C4-2B (cell line): ENCODE results near the gene TMEM116.

Experiments
- H3K27ac ChIP-seq: fragments of 450-650 bp; 2 replicates; pipeline ENCODE4 v1.5.1; 2017
- CTCF ChIP-seq: fragments of 450-650 bp; conservative IDR thresholded peaks from 2 replicates; pipeline ENCODE4 v1.5.1; 2017; ENCODE audit warnings: mild to moderate bottlenecking
- ZFX ChIP-seq: fragments of 450-650 bp; IDR thresholded peaks from 2 replicates; pipeline ENCODE4 v1.6.1; 2017

Gene TMEM116

GRCh38 chr12:111993292-111994150, 19.4 kb downstream of the TMEM116 start:
- H3K27ac ChIP-seq, result no peak overlapping the region; the same call in none of the 2 replicates
- TF ChIP-seq ZFX, result no peak
- no peak for TF ChIP-seq CTCF

DNA sequence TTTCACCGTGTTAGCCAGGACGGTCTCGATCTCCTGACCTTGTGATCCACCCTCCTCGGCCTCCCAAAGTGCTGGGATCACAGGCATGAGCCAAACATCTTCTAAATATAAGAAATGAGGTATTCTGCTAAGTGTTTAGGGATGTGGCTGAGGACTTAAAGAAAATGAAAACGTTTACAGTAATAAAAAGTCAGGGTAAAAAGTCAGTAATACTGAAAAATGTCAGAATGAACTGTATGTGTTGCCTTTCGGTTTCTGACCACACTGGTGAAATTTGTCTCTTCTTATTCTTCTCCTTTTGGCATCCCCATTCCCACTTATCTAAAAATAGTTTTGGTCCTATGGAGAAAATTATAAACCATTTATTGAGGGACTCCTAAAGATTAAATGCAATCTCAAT, 20.5 kb downstream of the TMEM116 start:
- no peak overlapping the region; the same call in 1 of the 2 replicates for H3K27ac ChIP-seq

DNA sequence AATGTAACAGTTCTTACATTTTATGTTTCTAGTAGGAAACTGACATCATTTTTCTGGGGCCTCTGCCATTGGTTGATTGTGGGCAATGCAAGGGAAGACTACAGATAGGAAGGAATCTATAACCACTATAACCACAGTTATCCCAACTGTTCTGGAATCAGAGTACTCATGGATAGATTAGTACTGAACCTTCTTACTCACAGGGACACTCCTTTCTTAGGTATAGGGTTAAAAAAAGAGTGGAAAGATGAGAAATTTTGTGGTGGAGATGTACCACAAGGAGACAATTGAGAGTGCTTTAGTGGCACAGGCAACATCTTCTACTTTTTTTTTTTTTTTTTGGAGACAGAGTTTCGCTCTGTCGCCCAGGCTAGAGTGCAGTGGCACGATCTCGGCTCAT, 21.0 kb downstream of the TMEM116 start:
- H3K27ac ChIP-seq, result no peak overlapping the region
- TF ChIP-seq CTCF (no peak), ZFX (no peak)

More for the DNA sequence above, 20.5 kb downstream of the TMEM116 start:
- TF ChIP-seq ZFX (no peak), CTCF (no peak)

- no peak overlapping the region for H3K27ac ChIP-seq
- TF ChIP-seq ZFX (no peak), CTCF (no peak)
Observed at GRCh38 chr12:111991535-111991934, 21.4 kb downstream of the TMEM116 start.

DNA sequence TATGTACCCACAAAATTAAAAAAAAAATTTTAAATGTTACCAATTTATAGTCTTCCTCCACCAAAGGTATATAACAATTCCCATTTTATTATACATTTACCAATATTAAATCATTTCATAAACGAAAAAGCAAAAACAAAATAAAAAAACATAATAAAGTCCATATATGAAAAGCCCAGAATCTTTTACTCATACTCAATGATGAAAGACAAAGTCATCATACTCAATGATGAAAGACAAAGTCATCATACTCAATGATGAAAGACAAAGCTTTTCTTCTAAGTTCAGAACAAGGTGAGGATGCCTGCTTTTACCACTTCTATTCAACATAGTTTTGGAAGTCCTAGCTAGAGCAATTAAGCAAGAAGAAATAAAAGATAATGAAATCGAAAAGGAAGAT, 28.1 kb downstream of the TMEM116 start:
- TF ChIP-seq CTCF (no peak), ZFX (no peak)
- no peak overlapping the region for H3K27ac ChIP-seq

DNA sequence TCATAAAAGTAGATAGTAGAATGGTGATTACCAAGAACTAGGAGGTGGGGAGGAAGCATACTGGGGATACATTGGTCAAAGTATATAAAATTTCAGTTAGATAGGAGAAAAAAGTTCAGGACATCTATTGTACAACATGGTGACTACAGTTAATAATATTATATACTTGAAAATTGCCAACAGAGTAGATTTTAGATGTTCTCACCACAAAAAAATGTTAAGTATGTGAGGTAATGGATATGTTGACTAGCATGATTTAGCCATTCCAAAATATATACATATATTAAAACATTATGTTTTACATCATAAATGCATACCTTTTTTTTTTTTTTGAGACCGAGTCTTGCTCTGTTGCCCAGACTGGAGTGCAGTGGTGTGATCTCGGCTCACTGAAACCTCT, 31.0 kb downstream of the TMEM116 start:
- TF ChIP-seq CTCF, result no peak
- TF ChIP-seq ZFX, result no peak

GRCh38 chr12:111980598-111980997, 32.4 kb downstream of the TMEM116 start:
- H3K27ac ChIP-seq, result no peak overlapping the region
- TF ChIP-seq ZFX (no peak), CTCF (no peak)

More for the DNA sequence above, 31.0 kb downstream of the TMEM116 start:
- H3K27ac ChIP-seq, result no peak overlapping the region
